Fibroblast of lung (primary cell): ENCODE data around the gene EGLN3.

Experiments used
- CTCF ChIP-seq, 2 donors: IDR thresholded peaks in 1 of 2; conservative IDR thresholded peaks in 1 of 2; 1 replicate in 1 of 2; 2 replicates in 1 of 2; pipeline ENCODE4 v1.5.1; 2011 to 2012; ENCODE audit warnings: low read length in 2 of 2, control low read depth in 1 of 2, inconsistent platforms in 1 of 2, low read depth in 1 of 2, mild to moderate bottlenecking in 1 of 2
- EZH2 ChIP-seq: IDR thresholded peaks from 2 replicates; pipeline ENCODE4 v1.5.1; 2012; ENCODE audit warnings: low read length, control low read depth, mild to moderate bottlenecking; ENCODE audit errors: missing control alignments

GRCh38 chr14:33978892-33979612 is 28.2 kb upstream of the EGLN3 start:
- TF ChIP-seq CTCF (conservative IDR thresholded peaks at IDR 0.05 in 1 of 2, IDR thresholded peaks at IDR 0.05 in 1 of 2; ENCODE audit: low read depth in 1 of 2, low read length in 2 of 2): no peak
- TF ChIP-seq EZH2: no peak
